Left ventricle myocardium inferior (tissue), 1 donor: Measurements from ENCODE around the gene CSF3. TPM values are rescaled to one million over a fixed set of nuclear protein-coding genes. Genes with fewer than 3 reads are reported as not detected.

ENCODE experiments used
- DNase-seq: peaks from one replicate; pipeline ENCODE4 v3.0.0-alpha.2; 2020
- H3K27ac ChIP-seq: fragments of 200-600 bp; replicated peaks from 2 replicates; pipeline ENCODE4 v1.8.0; 2021
- H3K27me3 ChIP-seq: fragments of 200-600 bp; 2 replicates; pipeline ENCODE4 v1.8.0; 2021; ENCODE audit warnings: low read depth
- H3K36me3 ChIP-seq: fragments of 200-600 bp; 2 replicates; pipeline ENCODE4 v1.8.0; 2021
- H3K4me1 ChIP-seq: fragments of 200-600 bp; 2 replicates; pipeline ENCODE4 v1.8.0; 2021
- H3K4me3 ChIP-seq: fragments of 200-600 bp; 2 replicates; pipeline ENCODE4 v1.8.0; 2021; ENCODE audit warnings: mild to moderate bottlenecking, moderate library complexity
- H3K9me3 ChIP-seq: fragments of 200-600 bp; replicated peaks from 2 replicates; pipeline ENCODE4 v1.8.0; 2021
- CTCF ChIP-seq: fragments of 200-600 bp; IDR thresholded peaks from 2 replicates; pipeline ENCODE4 v1.8.0; 2021; ENCODE audit warnings: antibody characterized with exemption, mild to moderate bottlenecking, borderline replicate concordance
- intact Hi-C: fragments of 100-400 bp; cut with micrococcal nuclease; formaldehyde crosslinking; loops from one replicate; pipeline ENCODE4 v1.11.0; 2022
- total RNA-seq: library from RNA; stranded (reverse); fragmentation: NEBNext Ultra II Directional; extraction: Animal tissue kit (Norgen Biotek cat#: 25700); gene quantifications from one replicate; pipeline ENCODE4 v1.2.1, GENCODE V29; 2021
- donor health status: DM: no; HTN: yes; CAD: no; lungs with severe emphysema.

Gene CSF3
- total RNA-seq, 1 donor from 2014 or later: not detected

- Histone ChIP-seq H3K9me3 (no peaks in the 10 kb centered on the region), H3K36me3 (peaks cover 17% of the 10 kb centered on the region), H3K27ac (peak overlapping the region; percentile 84), H3K4me3 (no peak overlapping the region), H3K27me3 (no peaks in the 10 kb centered on the region), H3K4me1 (peaks cover 47% of the 10 kb centered on the region)
- TF ChIP-seq CTCF: no peak
- DNase-seq: no peak
- intact Hi-C loops: no loop called here
These were observed 41.3 kb downstream of the CSF3 start for GRCh38 chr17:40056379-40057015.

DNA sequence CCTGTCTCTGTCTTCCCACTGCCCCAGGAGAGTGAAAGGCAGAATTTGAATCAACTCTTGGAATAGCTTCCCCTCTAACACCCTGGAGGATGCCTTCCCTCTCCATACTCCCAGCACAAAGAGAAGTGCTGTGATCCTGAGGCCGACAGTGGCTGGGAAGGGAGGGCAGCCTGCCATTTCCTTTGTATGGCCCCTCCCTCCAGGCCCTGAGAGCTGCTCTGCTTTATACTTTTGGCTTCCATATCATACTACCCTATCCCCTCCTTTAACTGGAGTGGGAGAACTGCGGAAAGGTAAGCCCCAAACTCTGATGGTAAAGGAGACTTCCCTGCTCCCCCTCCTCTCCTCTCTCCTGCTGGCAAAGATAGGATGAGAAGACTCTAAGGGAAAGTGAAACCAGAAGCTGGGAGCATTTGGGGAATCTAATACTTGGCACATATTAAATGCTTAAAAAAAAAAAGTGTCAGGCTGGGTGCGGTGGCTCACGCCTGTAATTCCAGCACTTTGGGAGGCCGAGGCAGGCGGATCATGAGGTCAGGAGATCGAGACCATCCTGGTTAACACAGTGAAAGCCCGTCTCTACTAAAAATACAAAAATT is 43.0 kb downstream of the CSF3 start:
- DNase-seq: no peak
- Histone ChIP-seq H3K4me1 (peaks cover 54% of the 10 kb centered on the region), H3K4me3 (peak overlapping the region; percentile 26), H3K9me3 (no peaks in the 10 kb centered on the region), H3K27me3 (no peaks in the 10 kb centered on the region), H3K36me3 (no peaks in the 10 kb centered on the region), H3K27ac (peak overlapping the region; percentile 84)
- intact Hi-C loops: no loop called here
- no peak for TF ChIP-seq CTCF

GRCh38 chr17:40058865-40059264 is 43.6 kb downstream of the CSF3 start:
- Histone ChIP-seq H3K4me3 (peak overlapping the region; percentile 26), H3K27me3 (no peaks in the 10 kb centered on the region), H3K4me1 (peaks cover 54% of the 10 kb centered on the region), H3K36me3 (no peaks in the 10 kb centered on the region), H3K9me3 (no peaks in the 10 kb centered on the region), H3K27ac (peak overlapping the region; percentile 84)
- TF ChIP-seq CTCF: no peak
- no peak for DNase-seq
- intact Hi-C loops: no loop called here

GRCh38 chr17:40059729-40060475 is 44.7 kb downstream of the CSF3 start:
- intact Hi-C loops: no loop called here
- H3K4me1 ChIP-seq: peaks cover 58% of the 10 kb centered on the region

More at GRCh38 chr17:40059729-40060475, 44.7 kb downstream of the CSF3 start:
- TF ChIP-seq CTCF: no peak
- no peaks in the 10 kb centered on the region for H3K27me3 ChIP-seq
- no peak overlapping the region for H3K4me3 ChIP-seq
- DNase-seq: no peak
- no peaks in the 10 kb centered on the region for H3K9me3 ChIP-seq
- H3K36me3 ChIP-seq: no peaks in the 10 kb centered on the region
- H3K27ac ChIP-seq: peak overlapping the region; percentile 84
